Measurements from ENCODE around the gene MUS81. TPM values are rescaled to one million over a fixed set of nuclear protein-coding genes. Genes with fewer than 3 reads are reported as not detected.

The MUS81 gene
- total and polyA plus RNA-seq, 2 of the 13 experiments (the other 11 are each of a cell fraction or from before 2014, with no cell fraction given) = 25.6 to 30.2 TPM

GRCh38 chr11:65891219-65892136, 31.2 kb downstream of the MUS81 start (continued):
- peak; percentile 25 for TF ChIP-seq ZNF18 (CRISPR knock-in tag; IDR thresholded peaks at IDR 0.05; ENCODE audit: insufficient replicate concordance)
- no peak for TF ChIP-seq TEF (CRISPR knock-in tag; IDR thresholded peaks at IDR 0.05)
- peak; percentile 36 for TF ChIP-seq FOXA3 (CRISPR knock-in tag; IDR thresholded peaks at IDR 0.05)
- 0 out of 2 replicates have a peak, but pooled peaks have one; percentile 8 for TF ChIP-seq HOXA5 (CRISPR knock-in tag; IDR thresholded peaks at IDR 0.05)
- TF ChIP-seq SAFB2 (CRISPR knock-in tag; IDR thresholded peaks at IDR 0.05; ENCODE audit: borderline replicate concordance, low read depth) = no peak
- peak; percentile 75; the same call in 1 of the 2 replicates for TF ChIP-seq ZNF788 (CRISPR knock-in tag; IDR thresholded peaks at IDR 0.05; ENCODE audit: borderline replicate concordance)
- TF ChIP-seq ZFY (CRISPR knock-in tag; IDR thresholded peaks at IDR 0.05) = peak; percentile 68
- TF ChIP-seq MTERF4 (CRISPR knock-in tag; IDR thresholded peaks at IDR 0.05) = no peak
- TF ChIP-seq BCLAF1 (IDR thresholded peaks at IDR 0.05) = no peak
- TF ChIP-seq ZXDC (CRISPR knock-in tag; IDR thresholded peaks at IDR 0.05) = no peak
- TF ChIP-seq GPN1 (CRISPR knock-in tag; IDR thresholded peaks at IDR 0.05; ENCODE audit: borderline replicate concordance) = no peak
- no peak for TF ChIP-seq TOE1 (CRISPR knock-in tag; IDR thresholded peaks at IDR 0.05)
- TF ChIP-seq SCMH1 (CRISPR knock-in tag; IDR thresholded peaks at IDR 0.05; ENCODE audit: borderline replicate concordance) = no peak
- TF ChIP-seq ZNF891 (CRISPR knock-in tag; IDR thresholded peaks at IDR 0.05) = 0 out of 2 replicates have a peak, but pooled peaks have one; percentile 31
- TF ChIP-seq SRSF1 (optimal IDR thresholded peaks at IDR 0.05; ENCODE audit: low read depth, low read length) = peak; percentile 61
- peak; percentile 66; the same call in 1 of the 2 replicates for TF ChIP-seq MYC (CRISPR knock-in tag; IDR thresholded peaks at IDR 0.05; ENCODE audit: borderline replicate concordance)
- peak; percentile 37; the same call in 1 of the 2 replicates for TF ChIP-seq ZNF572 (CRISPR knock-in tag; IDR thresholded peaks at IDR 0.05)

Data from HepG2 (cell line).